GM19463 (cell line): Measurements from ENCODE around the gene COPS4.
"Not testable (repeated sequence)": the region's sequence is repeated elsewhere in the genome, so short reads cannot be mapped to it uniquely, and the experiment has no call there.

Experiments used
- ATAC-seq: cut with Tn5 transposase; IDR thresholded peaks from one replicate; pipeline ENCODE4 v1.9.1; 2021; ENCODE audit warnings: mild to moderate bottlenecking, moderate library complexity; ENCODE audit not compliant: unreplicated experiment

The COPS4 gene

GRCh38 chr4:83034630-83035494 lies at the start of gene COPS4:
Gene COPS4 (plus strand): TSS chr4:83035183. CDS start chr4:83035225, 42 bp downstream.
- peak; percentile 98 for ATAC-seq

GRCh38 chr4:82987519-82987918 lies 47.5 kb upstream of the COPS4 start:
- ATAC-seq, result not testable (repeated sequence)

- no peak for ATAC-seq
Observed at GRCh38 chr4:82988323-82988832, 46.6 kb upstream of the COPS4 start.

- peak; percentile 89 for ATAC-seq
Observed at GRCh38 chr4:82989575-82990429, 45.2 kb upstream of the COPS4 start.

GRCh38 chr4:82994834-82995233 lies 40.1 kb upstream of the COPS4 start:
- no peak for ATAC-seq

GRCh38 chr4:82998898-82999297 lies 36.1 kb upstream of the COPS4 start:
- no peak for ATAC-seq

GRCh38 chr4:83002329-83002728 lies 32.7 kb upstream of the COPS4 start:
- no peak for ATAC-seq

- not testable (repeated sequence) for ATAC-seq
Observed at GRCh38 chr4:83003044-83003791, 31.8 kb upstream of the COPS4 start.

- ATAC-seq, result no peak
Observed at GRCh38 chr4:83009529-83009928, 25.5 kb upstream of the COPS4 start.

GRCh38 chr4:83010111-83010521 lies 24.9 kb upstream of the COPS4 start:
- no peak for ATAC-seq

- ATAC-seq, result peak; percentile 41
Observed at GRCh38 chr4:83010522-83011318, 24.3 kb upstream of the COPS4 start, which contains the start of gene LIN54. Gene LIN54 (minus strand): TSS chr4:83010823. CDS start chr4:82984844, 25,979 bp downstream.

GRCh38 chr4:83011689-83012199 lies 23.2 kb upstream of the COPS4 start:
- ATAC-seq, result no peak

- ATAC-seq, result peak; percentile 7
Observed at GRCh38 chr4:83012200-83012686, 22.7 kb upstream of the COPS4 start.

GRCh38 chr4:83012687-83013419 lies 22.1 kb upstream of the COPS4 start:
- ATAC-seq, result peak; percentile 85

GRCh38 chr4:83013420-83013867 lies 21.5 kb upstream of the COPS4 start:
- no peak for ATAC-seq

GRCh38 chr4:83013902-83014301 lies 21.1 kb upstream of the COPS4 start:
- no peak for ATAC-seq

- ATAC-seq, result no peak
Observed at GRCh38 chr4:83019794-83020494, 15.0 kb upstream of the COPS4 start.
